Sigmoid colon (tissue), 4 donors: Measurements from ENCODE around the gene CIDEB.

Experiments
- EP300 ChIP-seq, 4 donors: sonication (generic); formaldehyde crosslinking; IDR thresholded peaks; one replicate each; pipeline ENCODE4 v1.6.1; 2017; ENCODE audit warnings: antibody characterized with exemption in 4 of 4
- POLR2A ChIP-seq, 2 donors: fragments of 450-650 bp; IDR thresholded peaks; one replicate each; pipeline ENCODE4 v1.6.1; 2016; ENCODE audit warnings: antibody characterized with exemption in 2 of 2, mild to moderate bottlenecking in 2 of 2, moderate library complexity in 2 of 2
- POLR2AphosphoS5 ChIP-seq, 4 donors: sonication (generic); formaldehyde crosslinking; IDR thresholded peaks; one replicate each; pipeline ENCODE4 v1.6.1; 2017; ENCODE audit warnings: antibody characterized with exemption in 4 of 4
- TF ChIP-seq, protein P1 (sequence below), 4 experiments: fragments of 450-650 bp in 3 of 4; fragments of 200-600 bp in 1 of 4; IDR thresholded peaks; one replicate each; pipeline ENCODE4 v1.5.1; 2016 to 2019; ENCODE audit warnings: antibody characterized with exemption in 4 of 4, mild to moderate bottlenecking in 3 of 4, moderate library complexity in 2 of 4

DNA sequence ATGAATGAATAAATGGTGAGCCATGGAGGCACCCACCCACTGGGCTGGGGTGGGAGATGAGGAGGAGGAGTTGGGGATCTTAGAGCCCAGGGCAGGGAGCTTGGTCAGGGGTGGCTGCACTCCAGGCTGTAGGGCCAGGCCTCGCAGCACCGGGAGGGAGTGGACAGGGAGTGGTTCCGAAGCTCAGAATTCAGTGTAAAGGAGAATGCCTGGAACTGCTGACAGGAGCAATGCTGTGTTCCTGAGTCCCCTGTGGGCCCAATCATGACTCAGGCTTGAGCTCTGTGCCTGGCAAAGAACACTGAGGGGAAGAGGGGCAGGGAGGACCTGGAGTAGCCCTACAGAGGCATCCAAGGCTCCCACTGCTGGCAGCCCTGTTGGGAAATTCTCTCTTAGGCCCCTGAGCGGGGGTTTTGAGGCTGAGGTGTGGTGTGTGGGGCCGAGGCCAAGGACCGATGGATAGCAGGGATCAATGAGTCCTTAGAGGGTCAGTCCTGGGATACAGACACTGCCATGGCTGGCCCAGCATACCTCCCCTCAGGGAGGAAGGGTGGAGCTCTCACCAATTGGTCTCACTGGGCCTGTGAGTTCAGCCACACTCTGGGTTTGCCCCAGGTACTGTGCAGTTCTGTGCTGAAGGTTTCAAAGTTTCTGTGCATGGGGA, 26.8 kb downstream of the CIDEB start:
- TF ChIP-seq, protein P1, sequence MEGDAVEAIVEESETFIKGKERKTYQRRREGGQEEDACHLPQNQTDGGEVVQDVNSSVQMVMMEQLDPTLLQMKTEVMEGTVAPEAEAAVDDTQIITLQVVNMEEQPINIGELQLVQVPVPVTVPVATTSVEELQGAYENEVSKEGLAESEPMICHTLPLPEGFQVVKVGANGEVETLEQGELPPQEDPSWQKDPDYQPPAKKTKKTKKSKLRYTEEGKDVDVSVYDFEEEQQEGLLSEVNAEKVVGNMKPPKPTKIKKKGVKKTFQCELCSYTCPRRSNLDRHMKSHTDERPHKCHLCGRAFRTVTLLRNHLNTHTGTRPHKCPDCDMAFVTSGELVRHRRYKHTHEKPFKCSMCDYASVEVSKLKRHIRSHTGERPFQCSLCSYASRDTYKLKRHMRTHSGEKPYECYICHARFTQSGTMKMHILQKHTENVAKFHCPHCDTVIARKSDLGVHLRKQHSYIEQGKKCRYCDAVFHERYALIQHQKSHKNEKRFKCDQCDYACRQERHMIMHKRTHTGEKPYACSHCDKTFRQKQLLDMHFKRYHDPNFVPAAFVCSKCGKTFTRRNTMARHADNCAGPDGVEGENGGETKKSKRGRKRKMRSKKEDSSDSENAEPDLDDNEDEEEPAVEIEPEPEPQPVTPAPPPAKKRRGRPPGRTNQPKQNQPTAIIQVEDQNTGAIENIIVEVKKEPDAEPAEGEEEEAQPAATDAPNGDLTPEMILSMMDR (IDR thresholded peaks at IDR 0.05), result no peak
- TF ChIP-seq POLR2AphosphoS5 (IDR thresholded peaks at IDR 0.05) (no peak), POLR2A (IDR thresholded peaks at IDR 0.05) (no peak), EP300 (IDR thresholded peaks at IDR 0.05) (no peak)
